Aorta (tissue), 5 donors: ENCODE measurements around the gene GPS2. TPM values are rescaled to one million over a fixed set of nuclear protein-coding genes. Genes with fewer than 3 reads are reported as not detected.

Experiments used
- ATAC-seq: fragments of 200-7000 bp; cut with Tn5 transposase; one replicate; pipeline ENCODE4 v1.9.1; 2022; ENCODE audit warnings: moderate library complexity; ENCODE audit not compliant: low FRiP score
- DNase-seq, 2 donors: peaks; one replicate each; pipeline ENCODE4 v3.0.0-alpha.2; 2020
- H3K27ac ChIP-seq, 2 donors: one replicate each; pipeline ENCODE4 v1.5.1; 2013; ENCODE audit warnings: low read length in 2 of 2, mild to moderate bottlenecking in 2 of 2, moderate library complexity in 2 of 2, control low read depth in 1 of 2, inconsistent platforms in 1 of 2, low read depth in 1 of 2
- H3K27me3 ChIP-seq, 2 donors: one replicate each; pipeline ENCODE4 v1.6.1; 2013; ENCODE audit warnings: control low read depth in 1 of 2, low read length in 1 of 2, mild to moderate bottlenecking in 1 of 2, moderate library complexity in 1 of 2; ENCODE audit not compliant: insufficient read depth in 2 of 2, control insufficient read depth in 1 of 2
- H3K36me3 ChIP-seq, 2 donors: one replicate each; pipeline ENCODE4 v1.6.1; 2013; ENCODE audit warnings: control low read depth in 1 of 2, low read length in 1 of 2, mild to moderate bottlenecking in 1 of 2; ENCODE audit not compliant: insufficient read depth in 2 of 2, control insufficient read depth in 1 of 2
- H3K4me1 ChIP-seq, 2 donors: one replicate each; pipeline ENCODE4 v1.6.1; 2013; ENCODE audit warnings: low read length in 2 of 2, control low read depth in 1 of 2, mild to moderate bottlenecking in 1 of 2, moderate library complexity in 1 of 2; ENCODE audit not compliant: insufficient read depth in 2 of 2, control insufficient read depth in 1 of 2
- H3K4me3 ChIP-seq, 2 donors: one replicate each; pipeline ENCODE4 v1.5.1; 2013; ENCODE audit warnings: low read length in 2 of 2, control low read depth in 1 of 2, mild to moderate bottlenecking in 1 of 2
- H3K9me3 ChIP-seq: one replicate; pipeline ENCODE4 v1.6.1; 2013; ENCODE audit warnings: mild to moderate bottlenecking, low read length; ENCODE audit not compliant: control insufficient read depth
- WGBS, 2 donors: extraction: QIAGEN DNeasy Blood & Tissue Kit; methylation state at CpG; one replicate each; pipeline ENCODE4 v1.1.7; 2013; 5-methylcytosine and 5-hydroxymethylcytosine counted together
- intact Hi-C, 2 donors: fragments of 100-400 bp; cut with DNase I; formaldehyde crosslinking; loops; one replicate each; pipeline versions ENCODE4 v1.14.2 to v1.15.0; 2022
- polyA plus RNA-seq, 2 donors: library from polyadenylated mRNA; stranded (reverse); fragments of 200-250 nt; gene quantifications; one replicate each; pipeline ENCODE4 v1.2.3, GENCODE V29; 2013
- total RNA-seq, 2 donors: library from RNA; stranded (reverse); fragmentation: NEBNext Ultra II Directional; extraction: Animal tissue kit (Norgen Biotek cat#: 25700); gene quantifications; one replicate each; pipeline ENCODE4 v1.2.1, GENCODE V29; 2021
- donor health status: healthy with polysubstance abuse.
- donor health status: Bipolar disorder and iron deficiency.
- donor health status: DM: no; HTN: no; CAD: no.
- donor health status: DM: no; HTN: no; CAD: no.
- donor health status: DM: yes; HTN: yes; CAD: no.

GPS2 gene
- total and polyA plus RNA-seq, 4 donors = 49.5 to 99.1 (median 55.3) TPM

DNA sequence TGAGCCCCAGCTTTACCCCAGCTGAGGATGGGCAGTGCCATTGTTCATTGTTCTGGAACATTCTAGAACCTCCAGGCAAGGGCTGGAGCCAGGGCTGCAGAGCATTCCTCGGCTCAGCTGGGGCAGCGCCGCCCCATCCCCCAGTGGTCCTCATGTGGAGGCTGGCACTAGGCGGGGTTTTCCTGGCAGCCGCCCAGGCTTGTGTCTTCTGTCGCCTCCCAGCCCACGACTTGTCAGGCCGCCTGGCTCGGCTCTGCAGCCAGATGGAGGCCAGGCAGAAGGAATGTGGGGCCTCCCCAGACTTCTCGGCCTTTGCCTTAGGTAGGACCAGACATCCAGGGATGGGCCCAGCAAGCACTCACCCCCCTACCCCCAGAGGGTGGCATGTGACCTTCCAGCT is 39.9 kb upstream of the GPS2 start, which contains the start of gene TMEM95:
Gene TMEM95, plus strand, starts transcription at position 104 of the 400 bp plus-strand sequence. Its CDS starts 49 bp downstream, at position 153.
- Histone ChIP-seq H3K4me3 (no peak within 1 kb of the TSS), H3K4me1 (peaks cover 0 to 7% of the 10 kb centered on the region in 2 donors), H3K27ac (no peak within 1 kb of the TSS), H3K9me3 (no peaks in the 10 kb centered on the region), H3K27me3 (no peaks in the 10 kb centered on the region), H3K36me3 (no peaks in the 10 kb centered on the region)
- WGBS, 2 donors = 19 to 33% methylated on average over 10 of the region's 10 CpGs
- intact Hi-C loops = loop anchor here (5.0 to 10.0 kb wide), 4 partner anchors 37 to 210 kb away; partner anchors contain the start of genes FGF11 (in 1 of the 2), PLSCR3 (in 1 of the 2), SENP3 (in 1 of the 2) and TMEM102 (in 1 of the 2)
- DNase-seq = no peak
- no peak for ATAC-seq

DNA sequence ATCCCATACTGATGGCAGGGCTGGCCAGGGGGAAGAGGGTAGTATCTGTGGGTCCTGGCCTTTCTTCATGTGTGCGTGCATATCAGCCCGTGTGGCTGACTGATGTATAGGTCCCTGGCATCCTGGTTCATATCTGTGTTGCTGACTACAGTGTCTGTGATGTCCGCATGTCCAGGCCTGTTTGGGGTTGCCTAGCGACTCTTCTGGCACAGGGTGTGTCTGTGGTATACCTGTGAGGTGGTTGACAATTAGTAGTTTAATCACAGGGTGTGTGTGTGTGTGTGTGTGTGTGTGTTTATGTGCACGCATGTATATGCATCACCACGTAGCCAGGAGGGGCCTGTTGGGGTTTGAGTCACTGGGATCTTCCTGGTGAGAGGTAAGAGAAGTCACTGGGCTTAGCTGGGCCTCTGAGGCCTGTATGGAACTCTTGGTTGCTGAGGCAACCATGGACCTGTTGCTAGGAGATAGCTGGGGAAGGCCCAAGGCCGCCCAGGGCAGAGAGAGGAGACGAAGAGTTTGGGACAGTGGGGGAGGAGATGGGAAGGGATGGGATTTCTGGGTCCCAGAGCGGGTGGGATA is 39.2 kb upstream of the GPS2 start:
- no peak overlapping the region for H3K4me3 ChIP-seq
- H3K4me1 ChIP-seq = peaks cover 0 to 7% of the 10 kb centered on the region in 2 donors
- H3K36me3 ChIP-seq = no peaks in the 10 kb centered on the region
- ATAC-seq (no peak), DNase-seq (no peak)
- intact Hi-C loops = loop anchor here (5.0 to 10.0 kb wide), 4 partner anchors 80 to 210 kb away; partner anchors contain the start of genes FGF11 (in 1 of the 2), SENP3 (in 1 of the 2), TMEM102 (in 1 of the 2) and TNFSF13 (in 1 of the 2)
- no peak overlapping the region for H3K27ac ChIP-seq
- H3K27me3 ChIP-seq = no peaks in the 10 kb centered on the region
- 70 to 78% methylated on average over 9 of the region's 9 CpGs for WGBS, 2 donors
- no peaks in the 10 kb centered on the region for H3K9me3 ChIP-seq

DNA sequence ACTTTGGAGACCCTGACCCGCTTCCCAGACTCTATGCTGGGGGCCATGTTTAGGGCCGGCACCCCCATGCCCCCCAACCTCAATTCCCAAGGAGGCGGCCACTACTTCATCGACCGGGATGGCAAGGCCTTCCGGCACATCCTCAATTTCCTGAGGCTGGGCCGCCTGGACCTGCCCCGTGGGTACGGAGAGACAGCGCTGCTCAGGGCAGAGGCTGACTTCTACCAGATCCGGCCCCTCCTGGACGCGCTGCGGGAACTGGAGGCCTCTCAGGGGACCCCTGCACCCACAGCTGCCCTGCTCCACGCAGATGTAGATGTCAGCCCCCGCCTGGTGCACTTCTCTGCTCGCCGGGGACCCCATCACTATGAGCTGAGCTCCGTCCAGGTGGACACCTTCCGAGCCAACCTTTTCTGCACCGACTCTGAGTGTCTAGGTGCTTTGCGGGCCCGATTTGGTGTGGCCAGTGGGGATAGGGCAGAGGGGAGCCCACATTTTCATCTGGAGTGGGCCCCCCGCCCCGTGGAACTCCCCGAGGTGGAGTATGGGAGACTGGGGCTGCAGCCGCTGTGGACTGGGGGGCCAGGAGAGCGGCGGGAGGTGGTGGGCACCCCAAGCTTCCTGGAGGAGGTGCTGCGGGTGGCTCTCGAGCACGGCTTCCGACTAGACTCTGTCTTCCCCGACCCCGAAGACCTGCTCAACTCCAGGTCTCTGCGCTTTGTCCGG is 37.9 kb upstream of the GPS2 start:
- intact Hi-C loops = loop anchor here (1.0 to 10.0 kb wide), 5 partner anchors 24 to 212 kb away; partner anchors contain the start of genes FGF11 (in 1 of the 2), NEURL4 (in 1 of the 2), SENP3 (in 1 of the 2) and TMEM102 (in 1 of the 2)
- ATAC-seq = no peak
- peak overlapping the region; percentile 22 to 84 for H3K4me3 ChIP-seq
- 88 to 89% methylated on average over 36 to 37 of the region's 37 CpGs for WGBS, 2 donors
- no peaks in the 10 kb centered on the region for H3K9me3 ChIP-seq
- peaks cover 0 to 7% of the 10 kb centered on the region in 2 donors for H3K4me1 ChIP-seq
- H3K27ac ChIP-seq = no peak overlapping the region
- no peak for DNase-seq
- H3K27me3 ChIP-seq = no peaks in the 10 kb centered on the region
- no peaks in the 10 kb centered on the region for H3K36me3 ChIP-seq

DNA sequence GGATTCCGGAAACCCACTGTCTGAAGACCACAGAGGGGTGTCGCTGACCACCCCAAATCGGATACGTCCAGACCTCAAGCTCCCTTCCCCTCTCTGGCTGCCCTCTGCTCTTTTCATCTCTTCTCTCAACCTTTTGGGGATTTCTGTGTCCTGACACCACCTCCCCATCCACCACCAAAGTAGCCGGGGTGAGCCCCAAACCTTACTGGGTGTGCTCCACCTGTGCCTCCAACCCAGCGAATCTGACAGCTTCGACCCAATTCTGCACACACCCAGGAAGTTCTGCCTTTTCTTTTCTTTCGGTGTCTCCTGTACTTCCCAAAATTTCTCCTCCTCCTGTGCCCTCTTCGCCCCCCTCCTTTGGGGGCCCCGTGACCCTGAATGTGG is 37.3 kb upstream of the GPS2 start:
- 18 to 21% methylated on average over 10 of the region's 10 CpGs for whole genome bisulfite sequencing, 2 donors
- Histone ChIP-seq H3K4me1 (peaks cover 0 to 7% of the 10 kb centered on the region in 2 donors), H3K4me3 (peak overlapping the region; percentile 22 to 84), H3K36me3 (no peaks in the 10 kb centered on the region), H3K9me3 (no peaks in the 10 kb centered on the region), H3K27me3 (no peaks in the 10 kb centered on the region), H3K27ac (peak overlapping the region in 1 of 2 donors; percentile 90)
- DNase-seq (no peak), ATAC-seq (no peak)
- intact Hi-C loops = loop anchor here (1.0 to 10.0 kb wide), 5 partner anchors 23 to 212 kb away; partner anchors contain the start of genes FGF11 (in 1 of the 2), NEURL4 (in 1 of the 2), SENP3 (in 1 of the 2) and TMEM102 (in 1 of the 2)

DNA sequence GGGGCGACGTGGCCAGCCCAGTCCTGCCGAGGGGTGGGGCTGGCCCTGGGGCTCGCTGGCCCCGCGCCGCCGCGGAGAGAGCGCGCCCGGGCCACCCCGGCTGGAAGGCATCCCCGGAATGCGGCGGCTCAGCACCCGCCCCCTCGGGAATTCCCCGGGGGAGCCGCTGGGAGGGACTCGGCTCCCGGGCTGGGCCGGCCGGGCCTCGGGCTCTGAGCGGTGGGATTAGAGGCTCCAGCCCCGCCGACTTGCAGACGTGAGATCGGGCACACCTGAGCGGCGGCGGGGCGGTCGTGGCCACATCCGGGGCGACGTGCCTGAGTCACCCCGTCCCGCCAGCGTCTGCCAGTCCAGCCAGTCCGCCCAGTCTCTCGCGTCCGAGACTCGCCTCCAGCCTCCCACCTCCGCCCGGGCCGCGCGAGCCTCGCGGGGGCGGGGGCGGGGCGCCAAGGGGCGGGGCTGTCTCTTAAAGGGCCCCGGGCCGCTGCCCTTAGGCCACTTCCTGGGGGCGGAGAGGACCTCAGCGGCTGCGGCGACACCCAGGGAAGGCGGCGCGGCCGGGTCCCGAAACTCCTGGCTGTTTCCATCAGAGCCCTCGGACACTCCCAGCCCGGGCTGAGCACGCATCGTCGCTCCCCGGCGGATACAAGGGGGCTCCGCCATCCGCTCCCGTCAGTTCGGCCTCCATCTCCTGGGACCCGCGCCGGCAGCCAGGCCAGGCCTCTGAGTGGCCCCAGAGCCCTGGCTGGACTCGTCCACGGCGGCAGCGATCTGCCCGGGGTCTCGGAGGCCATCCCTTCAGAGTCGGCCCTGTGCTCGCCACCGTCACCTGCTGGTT is 36.7 kb upstream of the GPS2 start, which contains the start of gene KCTD11:
Gene KCTD11, plus strand, starts transcription at position 498 of the 838 bp plus-strand sequence.
- Histone ChIP-seq H3K27me3 (no peaks in the 10 kb centered on the region), H3K9me3 (no peaks in the 10 kb centered on the region), H3K4me1 (peaks cover 0 to 7% of the 10 kb centered on the region in 2 donors), H3K4me3 (peak within 1 kb of the TSS; percentile 60 to 84), H3K36me3 (no peaks in the 10 kb centered on the region), H3K27ac (peak within 1 kb of the TSS; percentile 87 to 95)
- ATAC-seq (peak; percentile 85), DNase-seq (peak; percentile 95 to 97)
- WGBS, 2 donors = 0 to 2% methylated on average over 56 to 91 of the region's 91 CpGs
- intact Hi-C loops = loop anchor here (1.0 to 10.0 kb wide), 5 partner anchors 23 to 213 kb away; partner anchors contain the start of genes FGF11 (in 1 of the 2), NEURL4 (in 1 of the 2), SENP3 (in 1 of the 2) and TMEM102 (in 1 of the 2)

DNA sequence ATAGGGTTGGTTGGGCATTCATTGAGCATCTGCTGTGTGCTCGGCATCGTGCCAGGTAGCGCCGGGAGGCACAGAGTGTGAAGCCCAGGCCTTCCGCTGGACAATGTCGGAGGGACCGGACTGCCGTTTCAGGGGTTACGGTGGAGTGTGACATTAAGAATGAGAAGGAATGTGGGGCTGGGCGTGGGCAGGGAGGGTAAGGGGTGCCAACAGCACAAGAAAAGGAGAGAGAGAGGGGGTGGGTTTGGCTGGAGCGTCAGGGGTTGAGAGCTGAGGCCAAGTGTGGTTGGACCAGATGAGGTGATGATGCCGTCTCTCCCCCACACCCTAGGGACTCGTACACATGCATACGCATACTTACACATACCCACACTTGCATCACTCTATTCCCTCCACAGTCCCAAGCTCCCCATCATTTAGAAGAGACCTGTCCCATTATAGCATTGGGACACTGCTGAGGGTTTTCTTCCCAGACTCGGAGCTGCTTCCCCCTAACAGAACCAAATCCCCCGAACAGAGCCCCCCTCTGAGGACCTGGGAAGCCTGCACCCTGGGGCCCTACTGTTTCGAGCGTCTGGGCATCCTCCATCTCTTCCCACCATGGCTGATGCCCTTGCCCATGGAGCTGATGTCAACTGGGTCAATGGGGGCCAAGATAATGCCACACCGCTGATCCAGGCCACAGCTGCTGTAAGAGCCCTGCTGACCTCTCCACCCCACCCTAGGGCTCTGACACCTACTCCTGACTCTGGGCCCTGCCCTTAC is 33.5 kb upstream of the GPS2 start:
- ATAC-seq = no peak
- intact Hi-C loops = loop anchor here (2.0 to 5.0 kb wide), 2 partner anchors 18 to 66 kb away; partner anchors contain the start of gene SLC2A4 (in 1 of the 2)
- H3K36me3 ChIP-seq = no peaks in the 10 kb centered on the region
- no peaks in the 10 kb centered on the region for H3K27me3 ChIP-seq
- WGBS, 2 donors = 53 to 58% methylated on average over 19 of the region's 19 CpGs
- no peak for DNase-seq
- H3K27ac ChIP-seq = no peak overlapping the region
- no peak overlapping the region for H3K4me3 ChIP-seq
- H3K9me3 ChIP-seq = no peaks in the 10 kb centered on the region
- peaks cover 0 to 7% of the 10 kb centered on the region in 2 donors for H3K4me1 ChIP-seq

DNA sequence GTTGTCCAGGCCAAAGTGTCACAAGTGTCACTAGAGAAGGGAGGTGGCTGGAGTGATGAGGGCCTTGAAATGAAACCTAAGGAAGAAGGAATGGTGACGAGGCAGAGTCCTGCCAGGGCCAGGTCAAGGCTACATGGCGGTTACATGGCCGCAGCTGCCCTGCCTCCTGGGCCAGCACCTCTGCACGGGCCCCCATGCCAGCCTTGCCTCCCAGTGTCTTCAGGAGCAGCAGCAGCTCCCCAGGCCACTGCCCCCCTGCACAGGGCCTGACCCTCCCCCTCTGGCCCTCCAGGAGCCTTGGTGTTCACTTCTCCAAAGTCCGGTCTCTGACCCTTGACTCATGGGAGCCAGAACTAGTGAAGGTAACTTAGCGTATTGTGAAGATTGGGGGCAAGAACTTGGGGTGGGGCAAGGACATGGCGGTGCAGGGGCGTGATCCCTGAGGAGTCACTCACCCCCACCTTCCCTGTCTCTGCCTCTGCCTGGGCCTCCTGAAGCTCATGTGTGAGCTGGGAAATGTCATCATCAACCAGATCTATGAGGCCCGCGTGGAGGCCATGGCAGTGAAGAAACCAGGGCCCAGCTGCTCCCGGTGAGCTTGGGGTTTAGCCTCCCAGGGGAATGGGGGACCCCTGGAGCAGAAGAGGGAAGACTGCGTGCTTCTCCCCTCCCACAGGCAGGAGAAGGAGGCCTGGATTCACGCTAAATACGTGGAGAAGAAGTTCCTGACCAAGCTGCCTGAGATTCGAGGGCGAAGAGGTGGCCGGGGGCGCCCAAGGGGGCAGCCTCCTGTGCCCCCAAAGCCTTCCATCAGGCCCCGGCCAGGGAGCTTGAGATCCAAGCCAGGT is 32.7 kb upstream of the GPS2 start:
- no peaks in the 10 kb centered on the region for H3K9me3 ChIP-seq
- H3K4me1 ChIP-seq = no peaks in the 10 kb centered on the region
- intact Hi-C loops = loop anchor here (2.0 to 5.0 kb wide), 2 partner anchors 17 to 66 kb away; partner anchors contain the start of gene SLC2A4 (in 1 of the 2)
- WGBS, 2 donors = 60 to 65% methylated on average over 19 of the region's 19 CpGs
- H3K4me3 ChIP-seq = no peak overlapping the region
- no peaks in the 10 kb centered on the region for H3K36me3 ChIP-seq
- no peak overlapping the region for H3K27ac ChIP-seq
- no peak for DNase-seq
- H3K27me3 ChIP-seq = no peaks in the 10 kb centered on the region
- ATAC-seq = no peak
